T-helper 2 cell treated with Interferon-gamma antibody and Interleukin-4, amounts not matched to agents 5 μg/mL and 100 μg/mL, for 36 hours (primary cell): ENCODE results near the gene CCDC91.
A peak's percentile ranks its signal among the peaks of the same experiment; 100 is the strongest.

Experiments
- DNase-seq: peaks from one replicate; pipeline ENCODE4 v3.0.0; 2021; ENCODE audit warnings: low spot score
- H3K27ac Mint-ChIP-seq: one replicate; pipeline ENCODE4 v1.8.0; 2021; ENCODE audit warnings: mild to moderate bottlenecking, mixed read lengths
- H3K27me3 Mint-ChIP-seq: one replicate; pipeline ENCODE4 v1.8.0; 2021; ENCODE audit warnings: low read depth, mixed read lengths
- H3K36me3 Mint-ChIP-seq: one replicate; pipeline ENCODE4 v1.8.0; 2021; ENCODE audit warnings: low read depth, mixed read lengths
- H3K4me1 Mint-ChIP-seq: one replicate; pipeline ENCODE4 v1.8.0; 2021; ENCODE audit warnings: low read depth, mixed read lengths
- H3K4me3 Mint-ChIP-seq: one replicate; pipeline ENCODE4 v1.8.0; 2022; ENCODE audit warnings: mild to moderate bottlenecking, moderate library complexity, mixed read lengths
- H3K9me3 Mint-ChIP-seq: one replicate; pipeline ENCODE4 v1.8.0; 2021; ENCODE audit warnings: mixed read lengths

The CCDC91 gene

DNA sequence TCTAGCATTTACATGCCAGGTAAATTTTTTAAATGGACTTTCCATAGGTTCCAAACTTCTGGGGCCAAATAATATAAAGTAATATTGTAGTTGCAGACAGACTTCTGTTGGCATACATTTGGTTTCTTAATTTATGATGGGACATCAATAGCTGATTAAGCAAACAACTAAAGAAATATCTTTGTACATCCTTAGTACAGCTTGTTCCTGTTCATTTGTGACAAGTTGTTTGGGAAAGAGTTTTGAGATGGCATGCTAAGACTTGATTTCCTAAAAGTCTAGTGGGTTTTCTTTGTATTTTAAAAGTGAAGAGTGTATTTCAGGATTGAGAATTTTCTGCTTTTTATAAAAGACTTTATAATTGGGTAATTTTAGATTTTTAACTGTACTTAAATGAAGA is 41.0 kb downstream of the CCDC91 start:
- Mint-ChIP-seq H3K27ac (no peak overlapping the region), H3K9me3 (peaks cover under 1% of the 10 kb centered on the region), H3K27me3 (peaks cover 6% of the 10 kb centered on the region), H3K4me3 (no peak overlapping the region), H3K4me1 (peaks cover 2% of the 10 kb centered on the region), H3K36me3 (peaks cover 5% of the 10 kb centered on the region)
- no peak for DNase-seq

GRCh38 chr12:28232211-28232928 is 42.1 kb downstream of the CCDC91 start:
- Mint-ChIP-seq H3K4me1 (peaks cover 2% of the 10 kb centered on the region), H3K27ac (no peak overlapping the region), H3K4me3 (no peak overlapping the region)

DNA sequence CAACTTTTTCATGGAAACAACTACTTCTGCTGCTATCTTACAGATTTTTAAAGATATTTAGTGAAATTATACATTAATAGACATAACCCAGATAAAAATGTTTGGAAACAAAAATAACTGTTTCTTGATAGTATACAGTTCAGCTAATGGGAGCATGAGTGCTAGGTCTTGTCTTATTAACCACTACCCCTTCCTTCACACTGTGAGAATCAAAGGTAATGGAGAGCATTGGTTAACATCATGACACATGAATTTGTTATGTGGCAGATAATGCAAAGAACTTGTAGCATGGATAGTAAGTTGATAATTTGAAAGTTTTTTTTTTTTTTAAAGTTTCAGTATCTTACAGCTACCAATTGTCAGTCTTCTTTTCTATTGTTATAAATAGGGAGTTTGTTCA is 44.2 kb downstream of the CCDC91 start:
- no peaks in the 10 kb centered on the region for H3K9me3 Mint-ChIP-seq
- peaks cover 2% of the 10 kb centered on the region for H3K4me1 Mint-ChIP-seq
- peaks cover 2% of the 10 kb centered on the region for H3K27me3 Mint-ChIP-seq
- H3K36me3 Mint-ChIP-seq = no peaks in the 10 kb centered on the region
- DNase-seq = no peak
- H3K4me3 Mint-ChIP-seq = no peak overlapping the region
- no peak overlapping the region for H3K27ac Mint-ChIP-seq

More at GRCh38 chr12:28232211-28232928, 42.1 kb downstream of the CCDC91 start:
- Mint-ChIP-seq H3K36me3 (no peaks in the 10 kb centered on the region), H3K9me3 (no peaks in the 10 kb centered on the region), H3K27me3 (peaks cover 2% of the 10 kb centered on the region)
- no peak for DNase-seq

GRCh38 chr12:28235015-28235414 is 44.8 kb downstream of the CCDC91 start:
- peaks cover 2% of the 10 kb centered on the region for H3K4me1 Mint-ChIP-seq
- H3K36me3 Mint-ChIP-seq = no peaks in the 10 kb centered on the region
- no peak overlapping the region for H3K4me3 Mint-ChIP-seq
- H3K9me3 Mint-ChIP-seq = no peaks in the 10 kb centered on the region
- no peak overlapping the region for H3K27ac Mint-ChIP-seq
- no peak for DNase-seq
- H3K27me3 Mint-ChIP-seq = no peaks in the 10 kb centered on the region

DNA sequence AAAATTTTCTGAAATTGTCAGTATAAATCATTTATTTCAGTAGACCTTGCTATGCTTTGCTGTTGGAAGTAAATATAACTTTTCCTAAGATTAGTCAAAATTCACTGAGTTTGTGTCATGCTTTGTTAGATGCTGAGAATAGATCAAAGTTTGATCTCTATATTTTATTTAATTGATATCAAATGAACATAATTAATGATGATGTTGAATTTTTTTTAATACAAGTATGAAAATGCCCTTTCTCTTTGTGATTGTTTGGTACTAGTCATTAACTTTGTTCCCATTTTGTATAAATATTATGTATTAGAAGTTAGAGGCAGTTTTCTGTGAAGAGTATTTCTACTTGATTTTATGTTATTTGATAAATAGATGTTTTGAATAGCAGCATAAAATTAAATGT is 45.7 kb downstream of the CCDC91 start:
- DNase-seq = no peak
- peaks cover 2% of the 10 kb centered on the region for H3K4me1 Mint-ChIP-seq
- H3K36me3 Mint-ChIP-seq = no peaks in the 10 kb centered on the region
- no peak overlapping the region for H3K27ac Mint-ChIP-seq
- no peaks in the 10 kb centered on the region for H3K9me3 Mint-ChIP-seq
- H3K4me3 Mint-ChIP-seq = no peak overlapping the region
- no peaks in the 10 kb centered on the region for H3K27me3 Mint-ChIP-seq

DNA sequence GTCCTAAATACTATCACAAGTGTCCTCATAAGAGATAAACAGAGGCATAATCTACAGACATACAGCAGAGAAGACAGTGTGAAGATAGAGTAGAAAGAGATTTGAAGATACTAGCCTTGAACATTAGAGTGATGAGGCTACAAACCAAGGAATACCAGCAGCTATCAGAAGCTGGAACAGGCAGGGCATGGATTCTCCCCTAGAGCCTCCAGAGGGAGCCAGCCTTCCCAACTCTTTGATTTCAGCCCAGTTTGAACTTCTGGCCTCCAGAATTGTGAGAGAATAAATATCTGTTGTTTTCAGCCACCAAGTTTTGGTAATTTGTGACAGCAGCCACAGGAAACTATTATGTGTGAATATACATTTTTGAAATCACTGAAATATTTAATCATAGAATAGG is 47.2 kb downstream of the CCDC91 start:
- Mint-ChIP-seq H3K4me3 (no peak overlapping the region), H3K9me3 (no peaks in the 10 kb centered on the region), H3K27me3 (no peaks in the 10 kb centered on the region), H3K36me3 (no peaks in the 10 kb centered on the region), H3K27ac (no peak overlapping the region), H3K4me1 (peaks cover 2% of the 10 kb centered on the region)
- no peak for DNase-seq

- Mint-ChIP-seq H3K4me3 (no peak overlapping the region), H3K36me3 (no peaks in the 10 kb centered on the region), H3K9me3 (no peaks in the 10 kb centered on the region), H3K27ac (no peak overlapping the region), H3K27me3 (no peaks in the 10 kb centered on the region), H3K4me1 (peaks cover under 1% of the 10 kb centered on the region)
- DNase-seq = no peak
Measured at GRCh38 chr12:28239918-28240317, 49.7 kb downstream of the CCDC91 start.

- no peak overlapping the region for H3K4me3 Mint-ChIP-seq
- H3K36me3 Mint-ChIP-seq = no peaks in the 10 kb centered on the region
- DNase-seq = no peak
- H3K27me3 Mint-ChIP-seq = no peaks in the 10 kb centered on the region
- H3K27ac Mint-ChIP-seq = no peak overlapping the region
- H3K9me3 Mint-ChIP-seq = no peaks in the 10 kb centered on the region
- H3K4me1 Mint-ChIP-seq = no peaks in the 10 kb centered on the region
Measured at GRCh38 chr12:28240853-28241252, 50.6 kb downstream of the CCDC91 start.

DNA sequence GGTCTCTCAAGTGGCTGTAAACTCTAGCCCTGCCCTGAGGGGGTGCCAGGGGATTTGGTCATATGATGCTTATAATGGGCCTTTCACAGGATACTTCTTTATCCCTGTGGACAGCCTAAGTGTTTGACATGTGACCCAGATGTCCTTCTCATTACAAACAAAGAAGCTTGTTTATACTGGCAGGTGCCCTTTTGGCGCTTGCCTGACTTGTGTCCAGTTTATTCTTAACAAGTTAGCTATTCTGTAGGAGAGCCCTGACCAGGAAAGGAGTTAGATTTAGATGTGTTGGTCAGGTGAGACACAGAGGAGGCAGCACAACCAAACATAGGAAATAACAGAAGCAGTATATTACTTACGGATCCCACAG is 51.9 kb downstream of the CCDC91 start:
- Mint-ChIP-seq H3K9me3 (no peaks in the 10 kb centered on the region), H3K4me1 (no peaks in the 10 kb centered on the region), H3K27ac (no peak overlapping the region), H3K27me3 (no peaks in the 10 kb centered on the region), H3K4me3 (no peak overlapping the region), H3K36me3 (no peaks in the 10 kb centered on the region)
- no peak for DNase-seq

DNA sequence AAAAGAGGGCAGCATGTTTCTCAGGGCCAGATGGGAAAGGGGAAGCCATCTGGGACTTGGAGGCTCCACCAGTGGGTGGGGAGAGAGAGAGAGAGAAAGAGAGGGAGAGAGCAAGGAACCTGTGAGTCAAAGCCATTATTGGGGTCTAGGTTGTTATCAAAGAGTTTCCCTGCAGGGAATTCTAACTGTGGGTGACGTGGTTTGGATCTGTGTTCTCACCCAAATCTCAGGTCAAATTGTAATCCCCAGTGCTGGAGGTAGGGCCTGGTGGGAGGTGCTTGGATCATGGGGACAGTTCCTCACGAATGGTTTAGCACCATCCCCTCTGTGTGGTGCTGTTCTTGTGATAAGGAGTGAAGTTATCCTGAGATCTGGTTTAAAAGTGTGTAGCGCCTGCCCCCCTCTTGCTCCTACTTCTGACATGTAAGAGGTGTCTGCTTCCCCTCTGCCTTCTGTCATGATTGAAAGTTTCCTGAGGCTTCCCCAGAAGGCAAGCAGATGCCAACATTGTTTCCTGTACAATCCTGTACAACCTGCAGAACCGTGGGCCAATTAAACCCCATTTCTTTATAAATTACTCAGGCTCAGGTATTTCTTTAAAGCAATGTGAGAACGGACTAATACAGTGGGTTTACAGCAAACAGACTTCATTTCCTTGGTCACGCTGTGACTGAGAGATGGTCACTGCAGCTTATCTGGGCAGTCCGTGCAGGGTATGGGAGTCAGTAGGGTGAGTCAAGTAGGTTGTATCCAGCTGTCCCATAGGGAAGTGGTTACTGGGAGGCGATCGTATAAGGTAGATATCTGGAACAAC is 52.4 kb downstream of the CCDC91 start:
- Mint-ChIP-seq H3K27ac (no peak overlapping the region), H3K4me3 (no peak overlapping the region), H3K36me3 (no peaks in the 10 kb centered on the region), H3K9me3 (no peaks in the 10 kb centered on the region), H3K4me1 (no peaks in the 10 kb centered on the region), H3K27me3 (no peaks in the 10 kb centered on the region)
- DNase-seq = no peak

- H3K36me3 Mint-ChIP-seq = no peaks in the 10 kb centered on the region
- H3K4me1 Mint-ChIP-seq = peaks cover 2% of the 10 kb centered on the region
- no peak overlapping the region for H3K27ac Mint-ChIP-seq
- H3K9me3 Mint-ChIP-seq = no peaks in the 10 kb centered on the region
- DNase-seq = no peak
- no peak overlapping the region for H3K4me3 Mint-ChIP-seq
- H3K27me3 Mint-ChIP-seq = no peaks in the 10 kb centered on the region
Measured at GRCh38 chr12:28243310-28243633, 53.0 kb downstream of the CCDC91 start.

DNA sequence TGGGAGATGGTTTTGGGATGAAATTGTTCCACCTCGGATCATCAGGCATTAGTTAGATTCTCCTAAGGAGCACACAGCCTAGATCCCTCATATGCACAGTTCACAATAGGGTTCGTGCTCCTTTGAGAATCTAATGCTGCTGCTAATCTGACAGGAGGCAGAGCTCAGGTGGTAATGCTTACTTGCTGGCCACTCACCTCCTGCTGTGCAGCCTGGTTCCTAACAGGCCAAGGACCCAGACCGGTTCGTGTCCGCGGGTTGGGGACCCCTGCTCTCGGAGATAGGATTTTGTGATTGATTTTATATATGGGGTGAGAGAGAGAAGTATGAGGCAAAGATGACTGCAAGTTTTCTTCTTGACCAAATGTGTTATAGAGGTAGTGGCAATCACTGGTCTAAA is 57.5 kb downstream of the CCDC91 start:
- no peak for DNase-seq
- H3K4me1 Mint-ChIP-seq = peaks cover 18% of the 10 kb centered on the region
- no peaks in the 10 kb centered on the region for H3K9me3 Mint-ChIP-seq
- H3K4me3 Mint-ChIP-seq = no peak overlapping the region
- H3K27ac Mint-ChIP-seq = no peak overlapping the region
- no peaks in the 10 kb centered on the region for H3K27me3 Mint-ChIP-seq
- no peaks in the 10 kb centered on the region for H3K36me3 Mint-ChIP-seq

DNA sequence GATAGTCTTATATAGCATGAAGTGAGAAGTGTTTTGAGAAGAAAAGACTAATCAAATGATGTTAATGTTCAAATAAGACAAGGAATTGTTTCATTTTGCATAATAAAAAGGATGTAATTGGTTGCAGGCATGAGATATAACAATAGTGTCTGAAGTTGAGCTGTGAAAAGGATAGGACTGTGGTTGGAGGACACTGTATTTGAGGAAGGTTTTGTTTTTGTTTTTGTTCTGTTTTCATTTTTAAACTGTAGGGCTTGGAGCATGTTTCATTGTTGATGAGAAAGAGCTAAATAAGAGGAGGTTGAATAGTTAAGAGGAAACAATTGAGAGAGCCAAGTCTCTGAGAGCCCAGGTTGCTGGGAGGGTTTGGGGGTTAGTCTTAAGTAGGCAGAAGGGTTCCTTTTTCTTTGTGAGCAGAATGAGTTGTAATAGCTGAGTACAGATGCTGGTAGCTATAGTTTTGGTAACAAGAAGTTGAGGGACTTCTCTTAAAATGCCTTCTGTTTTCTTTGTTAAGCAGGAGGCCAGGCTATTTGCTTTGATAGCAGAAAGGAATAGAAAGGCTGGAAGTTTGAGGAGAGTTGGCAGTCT is 58.4 kb downstream of the CCDC91 start:
- DNase-seq = no peak
- Mint-ChIP-seq H3K4me3 (no peak overlapping the region), H3K27ac (no peak overlapping the region), H3K27me3 (no peaks in the 10 kb centered on the region), H3K36me3 (no peaks in the 10 kb centered on the region), H3K9me3 (no peaks in the 10 kb centered on the region), H3K4me1 (peaks cover 26% of the 10 kb centered on the region)

GRCh38 chr12:28253161-28253641 is 62.9 kb downstream of the CCDC91 start:
- peak; percentile 52 for DNase-seq
- H3K4me1 Mint-ChIP-seq = peaks cover 29% of the 10 kb centered on the region
- no peaks in the 10 kb centered on the region for H3K36me3 Mint-ChIP-seq
- H3K27ac Mint-ChIP-seq = peak overlapping the region; percentile 83
- peak overlapping the region; percentile 76 for H3K4me3 Mint-ChIP-seq
- H3K27me3 Mint-ChIP-seq = no peaks in the 10 kb centered on the region
- no peaks in the 10 kb centered on the region for H3K9me3 Mint-ChIP-seq
